ENCODE data around the gene MGP. TPM values are rescaled to one million over a fixed set of nuclear protein-coding genes. Genes with fewer than 3 reads are reported as not detected.

Gene MGP
- total RNA-seq, 4 donors from 2014 or later: 317 to 851 (median 829) TPM

GRCh38 chr12:14834509-14834908 lies 51.1 kb downstream of the MGP start:
- no peak for DNase-seq (ENCODE audit: low spot score)
- TF ChIP-seq CTCF (IDR thresholded peaks at IDR 0.05): no peak
- ATAC-seq (ENCODE audit: low FRiP score): no peak

DNA sequence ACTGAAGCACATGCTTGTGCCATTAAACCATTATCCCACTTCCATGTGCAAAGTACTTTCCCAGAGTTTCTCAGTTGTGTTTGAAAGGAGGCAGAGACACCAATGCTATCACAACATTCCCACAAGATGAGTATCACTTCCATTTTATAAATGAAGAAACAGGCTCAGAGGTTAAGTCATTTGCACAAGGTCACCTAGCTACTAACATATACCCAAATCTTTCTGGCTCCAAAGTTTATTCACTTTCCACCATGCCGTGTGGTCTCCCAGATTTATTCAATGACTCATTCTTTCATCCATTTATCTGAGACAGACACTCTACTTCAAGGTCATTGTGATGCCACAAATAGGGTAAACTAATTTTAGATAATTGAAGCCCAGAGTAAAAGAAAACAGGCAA lies 51.7 kb downstream of the MGP start:
- DNase-seq (ENCODE audit: low spot score): no peak
- no peak for TF ChIP-seq CTCF (IDR thresholded peaks at IDR 0.05)
- ATAC-seq (ENCODE audit: low FRiP score): no peak

DNA sequence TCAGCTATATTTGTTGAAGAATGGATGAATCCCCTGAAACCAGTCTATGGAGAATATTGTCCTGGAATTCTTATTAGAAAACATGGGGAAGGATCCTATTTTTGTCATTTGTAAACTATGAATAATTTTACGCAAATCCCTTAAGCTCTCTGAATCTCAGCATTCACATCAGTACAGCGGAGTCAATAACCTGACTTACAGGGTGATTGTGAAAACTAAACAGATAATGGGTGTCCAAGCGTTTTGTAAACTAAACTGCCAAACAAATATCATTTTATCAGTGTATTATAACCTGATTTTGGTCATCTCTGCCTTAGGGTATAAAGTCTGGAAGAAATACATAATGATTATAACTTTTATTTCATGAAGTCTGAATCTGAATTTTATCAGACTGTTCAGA lies 52.3 kb downstream of the MGP start:
- DNase-seq (ENCODE audit: low spot score): no peak
- ATAC-seq (ENCODE audit: low FRiP score): no peak
- TF ChIP-seq CTCF (IDR thresholded peaks at IDR 0.05): no peak

Other genes with a start within 250 kb of the MGP start
- gene GUCY2C, start 189.3 kb downstream of the MGP start, total RNA-seq: not detected
- gene WBP11, start 82.4 kb downstream of the MGP start, total RNA-seq: 10 to 100 TPM; 17.2 to 29.7 (median 19.3) TPM
- 1 to 10 TPM in 1 of 4 donors, under 1 TPM in 2, not detected in 1; 0.36 to 1.6 (median 0.56) TPM for gene C12orf60, start 82.2 kb downstream of the MGP start, total RNA-seq
- gene SMCO3, start 71.7 kb downstream of the MGP start, total RNA-seq: not detected
- 1 to 10 TPM; 1.9 to 6.2 (median 4.3) TPM for gene ART4, start 42.3 kb downstream of the MGP start, total RNA-seq
- gene ERP27, start 52.7 kb upstream of the MGP start, total RNA-seq: under 1 TPM in 2 of 4 donors, not detected in 2; 0.56 to 0.60 TPM
- gene ARHGDIB, start 75.7 kb upstream of the MGP start, total RNA-seq: 100 to 1,000 TPM; 128 to 259 (median 205) TPM
- gene PDE6H, start 87.2 kb upstream of the MGP start, total RNA-seq: not detected